VCaP (cell line): ENCODE results near the gene FAM83G.

Experiments
- H3K27ac ChIP-seq: fragments of 450-650 bp; 2 replicates; pipeline ENCODE4 v1.5.1; 2017
- CTCF ChIP-seq: fragments of 450-650 bp; conservative IDR thresholded peaks from 2 replicates; pipeline ENCODE4 v1.5.1; 2017; ENCODE audit warnings: mild to moderate bottlenecking, moderate library complexity

The FAM83G gene

GRCh38 chr17:18987862-18988545, 16.6 kb downstream of the FAM83G start:
- peak overlapping the region; percentile 5; the same call in 1 of the 2 replicates for H3K27ac ChIP-seq
- no peak for TF ChIP-seq CTCF

- TF ChIP-seq CTCF, result no peak
- peak overlapping the region; percentile 5; the same call in 1 of the 2 replicates for H3K27ac ChIP-seq
Measured at GRCh38 chr17:18987230-18987610, 17.3 kb downstream of the FAM83G start.

- H3K27ac ChIP-seq, result no peak overlapping the region; the same call in 1 of the 2 replicates
- no peak for TF ChIP-seq CTCF
Measured at GRCh38 chr17:18986541-18987229, 17.9 kb downstream of the FAM83G start.

GRCh38 chr17:18985475-18985874, 19.1 kb downstream of the FAM83G start:
- H3K27ac ChIP-seq, result no peak overlapping the region
- TF ChIP-seq CTCF, result no peak

GRCh38 chr17:18984273-18985114, 20.1 kb downstream of the FAM83G start:
- H3K27ac ChIP-seq, result peak overlapping the region; percentile 49
- TF ChIP-seq CTCF, result no peak

GRCh38 chr17:18981642-18982424, 22.7 kb downstream of the FAM83G start:
- TF ChIP-seq CTCF, result no peak
- peak overlapping the region; percentile 58 for H3K27ac ChIP-seq
